ENCODE results near the gene SOCS7. TPM values are rescaled to one million over a fixed set of nuclear protein-coding genes. Genes with fewer than 3 reads are reported as not detected.

Gene SOCS7
- total and polyA plus RNA-seq, 4 donors, result 0.74 to 11.0 (median 2.9) TPM

GRCh38 chr17:38315497-38315896, 36.1 kb upstream of the SOCS7 start (continued):
- no peak for TF ChIP-seq ATF3 (IDR thresholded peaks at IDR 0.05)
- no peak for TF ChIP-seq MAX (IDR thresholded peaks at IDR 0.05)

- no peak for TF ChIP-seq HNF4G (IDR thresholded peaks at IDR 0.05)
- no peak for TF ChIP-seq HNF4A (conservative IDR thresholded peaks at IDR 0.05)
- TF ChIP-seq JUND (IDR thresholded peaks at IDR 0.05), result no peak
- TF ChIP-seq ZBTB33 (IDR thresholded peaks at IDR 0.05), result no peak
- TF ChIP-seq RAD21 (IDR thresholded peaks at IDR 0.05), result no peak
- TF ChIP-seq GABPA (IDR thresholded peaks at IDR 0.05 in 1 of 2, conservative IDR thresholded peaks at IDR 0.05 in 1 of 2), result no peak
- TF ChIP-seq FOXA1 (IDR thresholded peaks at IDR 0.05), result no peak
- no peak for TF ChIP-seq REST (IDR thresholded peaks at IDR 0.05)
- no peak for TF ChIP-seq NR2F2 (IDR thresholded peaks at IDR 0.05)
- Histone ChIP-seq H3K9ac (ENCODE audit: low read depth in 1 of 2, low read length in 2 of 2) (no peak overlapping the region), H3K4me1 (ENCODE audit: control insufficient read depth in 4 of 4, insufficient read depth in 4 of 4, low read length in 3 of 4) (no peaks in the 10 kb centered on the region), H3K36me3 (ENCODE audit: control insufficient read depth in 4 of 4, insufficient read depth in 3 of 4, low read depth in 1 of 4, low read length in 3 of 4) (peaks cover 3 to 22% (median 10%) of the 10 kb centered on the region in 4 donors), H3K27ac (ENCODE audit: low read depth in 1 of 2, low read length in 2 of 2) (no peak overlapping the region), H3K27me3 (ENCODE audit: control insufficient read depth in 4 of 4, insufficient read depth in 4 of 4, low read length in 3 of 4) (no peaks in the 10 kb centered on the region), H3K4me3 (ENCODE audit: low read depth in 1 of 3, low read length in 3 of 3) (no peak overlapping the region), H3K9me3 (ENCODE audit: control insufficient read depth in 4 of 4, low read length in 3 of 4) (no peaks in the 10 kb centered on the region)
- DNase-seq (ENCODE audit: low spot score), result no peak
- 86% methylated on average over 3 of the region's 3 CpGs for WGBS
These were observed 34.6 kb upstream of the SOCS7 start for GRCh38 chr17:38317081-38317480.

- Histone ChIP-seq H3K4me1 (ENCODE audit: control insufficient read depth in 4 of 4, insufficient read depth in 4 of 4, low read length in 3 of 4) (no peaks in the 10 kb centered on the region), H3K9ac (ENCODE audit: low read depth in 1 of 2, low read length in 2 of 2) (no peak overlapping the region), H3K4me3 (ENCODE audit: low read depth in 1 of 3, low read length in 3 of 3) (no peak overlapping the region), H3K36me3 (ENCODE audit: control insufficient read depth in 4 of 4, insufficient read depth in 3 of 4, low read depth in 1 of 4, low read length in 3 of 4) (peaks cover 3 to 32% (median 13%) of the 10 kb centered on the region in 4 donors), H3K27me3 (ENCODE audit: control insufficient read depth in 4 of 4, insufficient read depth in 4 of 4, low read length in 3 of 4) (no peaks in the 10 kb centered on the region), H3K27ac (ENCODE audit: low read depth in 1 of 2, low read length in 2 of 2) (no peak overlapping the region), H3K9me3 (ENCODE audit: control insufficient read depth in 4 of 4, low read length in 3 of 4) (no peaks in the 10 kb centered on the region)
- no peak for DNase-seq (ENCODE audit: low spot score)
- WGBS, result 94% methylated on average over 10 of the region's 10 CpGs
- no peak for TF ChIP-seq FOXA2 (IDR thresholded peaks at IDR 0.05)
- TF ChIP-seq HNF4G (IDR thresholded peaks at IDR 0.05), result no peak
- no peak for TF ChIP-seq ZBTB33 (IDR thresholded peaks at IDR 0.05)
- no peak for TF ChIP-seq RXRA (IDR thresholded peaks at IDR 0.05)
- TF ChIP-seq TAF1 (conservative IDR thresholded peaks at IDR 0.05), result no peak
- TF ChIP-seq EGR1 (IDR thresholded peaks at IDR 0.05; ENCODE audit: low read depth in 2 of 2), result no peak
- no peak for TF ChIP-seq CTCF (IDR thresholded peaks at IDR 0.05; ENCODE audit: low read depth, low read length, missing input control)
- TF ChIP-seq ATF3 (IDR thresholded peaks at IDR 0.05), result no peak
- TF ChIP-seq GABPA (IDR thresholded peaks at IDR 0.05 in 1 of 2, conservative IDR thresholded peaks at IDR 0.05 in 1 of 2), result no peak
- TF ChIP-seq REST (IDR thresholded peaks at IDR 0.05), result no peak
These were observed 31.2 kb upstream of the SOCS7 start for GRCh38 chr17:38320482-38320881.
